Erythroblast (primary cell): ENCODE data around the gene RPL36.
"Not testable (repeated sequence)": the region's sequence is repeated elsewhere in the genome, so short reads cannot be mapped to it uniquely, and the experiment has no call there.

Experiments
- DNase-seq, 2 experiments: peaks; one replicate each; lab custom pipeline; 2025; lab: John Stamatoyannopoulos, UW
- GATA1 ChIP-seq: IDR thresholded peaks from 2 replicates; pipeline ENCODE4 v1.6.1; 2011; ENCODE audit warnings: low read depth, mild to moderate bottlenecking, control low read depth, low read length, moderate library complexity
- POLR2A ChIP-seq: IDR thresholded peaks from 2 replicates; pipeline ENCODE4 v1.6.1; 2011; ENCODE audit warnings: mild to moderate bottlenecking, low read length

The RPL36 gene

GRCh38 chr19:5679289-5680083 is 10.6 kb upstream of the RPL36 start:
- peak in 1 of 2 experiments; percentile 63 for DNase-seq

DNA sequence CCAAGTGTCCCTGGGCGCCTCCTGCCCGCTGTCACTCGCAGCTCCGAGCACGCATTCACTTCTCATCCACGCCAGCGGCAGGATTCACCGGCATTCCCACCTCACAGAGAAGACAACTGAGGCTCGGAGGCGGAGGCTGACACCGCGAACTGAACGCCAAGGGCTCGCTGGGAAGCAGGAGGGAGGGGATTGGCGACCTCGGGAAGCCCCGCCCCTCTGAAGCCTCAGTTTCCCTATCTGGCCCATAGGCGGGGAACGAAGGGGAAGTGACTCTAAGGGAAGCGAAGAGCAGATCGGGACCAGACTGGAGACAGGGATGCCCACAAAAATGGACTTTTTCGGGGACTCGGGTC is 10.0 kb upstream of the RPL36 start:
- no peak for DNase-seq
- TF ChIP-seq GATA1 = no peak
- TF ChIP-seq POLR2A = peak; percentile 69

More at GRCh38 chr19:5679289-5680083, 10.6 kb upstream of the RPL36 start:
- TF ChIP-seq POLR2A = no peak

- peak; percentile 41 for TF ChIP-seq POLR2A
- no peak for TF ChIP-seq GATA1
- DNase-seq = peak; percentile 99
Observed at GRCh38 chr19:5680437-5681368, 9.4 kb upstream of the RPL36 start, which contains the start of the genes HSD11B1L and MICOS13. Gene HSD11B1L, plus strand, starts transcription at chr19:5681027. Its CDS starts 3,806 bp downstream, at chr19:5684833. Gene MICOS13, minus strand, starts transcription at chr19:5680516. Its CDS starts 30 bp downstream, at chr19:5680486.

DNA sequence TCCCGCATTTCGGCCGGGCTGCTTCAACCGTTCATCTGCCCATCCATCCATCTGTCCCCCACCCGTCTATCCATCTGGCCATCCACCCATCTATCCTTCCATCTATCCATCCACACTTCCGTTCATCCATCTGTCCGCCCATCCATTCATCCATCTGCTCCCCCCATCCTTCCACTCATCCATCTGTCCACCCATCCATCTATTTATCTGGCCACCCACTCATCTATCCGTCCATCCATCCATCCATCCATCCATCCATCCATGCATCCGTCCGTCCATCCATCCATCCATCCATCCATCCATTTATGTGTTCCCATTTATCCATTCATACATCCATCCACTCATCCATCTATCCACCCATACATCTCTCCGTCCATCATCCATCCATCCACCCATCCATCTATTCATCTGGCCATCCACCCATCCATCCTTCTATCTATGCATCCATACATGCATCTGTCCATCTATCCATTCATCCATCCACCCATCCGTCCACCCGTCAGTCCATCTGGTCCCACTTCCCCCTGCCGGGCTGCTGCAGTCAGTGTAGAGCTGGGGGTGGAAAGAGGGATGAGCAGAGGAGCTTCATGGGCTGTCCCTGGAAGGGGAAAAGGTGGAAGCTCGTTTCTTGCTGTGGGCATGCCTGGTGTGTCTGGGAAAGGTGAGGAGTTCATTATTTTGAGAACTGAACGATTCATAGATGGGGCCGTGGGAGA is 8.5 kb upstream of the RPL36 start:
- TF ChIP-seq GATA1 (no peak), POLR2A (no peak)
- no peak for DNase-seq

DNA sequence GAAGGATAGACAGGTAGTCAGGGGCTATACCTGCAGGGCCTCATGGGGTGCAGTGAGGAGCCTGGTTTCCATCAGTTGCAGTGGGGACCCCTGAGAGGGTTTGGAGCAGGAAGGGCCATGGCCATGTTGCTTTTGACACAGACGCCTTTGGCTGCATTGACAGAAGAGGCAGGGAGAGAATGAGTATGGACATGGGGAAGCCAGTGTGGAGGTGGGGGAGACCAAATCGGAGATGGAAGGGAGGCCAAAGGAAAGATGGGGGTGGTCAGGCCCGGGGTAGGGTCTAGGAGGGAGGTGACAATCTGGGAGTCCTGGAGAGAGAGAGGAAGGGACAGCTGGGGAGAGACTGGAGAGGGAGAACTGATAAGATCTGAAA is 8.0 kb upstream of the RPL36 start:
- no peak for TF ChIP-seq POLR2A
- TF ChIP-seq GATA1 = no peak
- no peak for DNase-seq

DNA sequence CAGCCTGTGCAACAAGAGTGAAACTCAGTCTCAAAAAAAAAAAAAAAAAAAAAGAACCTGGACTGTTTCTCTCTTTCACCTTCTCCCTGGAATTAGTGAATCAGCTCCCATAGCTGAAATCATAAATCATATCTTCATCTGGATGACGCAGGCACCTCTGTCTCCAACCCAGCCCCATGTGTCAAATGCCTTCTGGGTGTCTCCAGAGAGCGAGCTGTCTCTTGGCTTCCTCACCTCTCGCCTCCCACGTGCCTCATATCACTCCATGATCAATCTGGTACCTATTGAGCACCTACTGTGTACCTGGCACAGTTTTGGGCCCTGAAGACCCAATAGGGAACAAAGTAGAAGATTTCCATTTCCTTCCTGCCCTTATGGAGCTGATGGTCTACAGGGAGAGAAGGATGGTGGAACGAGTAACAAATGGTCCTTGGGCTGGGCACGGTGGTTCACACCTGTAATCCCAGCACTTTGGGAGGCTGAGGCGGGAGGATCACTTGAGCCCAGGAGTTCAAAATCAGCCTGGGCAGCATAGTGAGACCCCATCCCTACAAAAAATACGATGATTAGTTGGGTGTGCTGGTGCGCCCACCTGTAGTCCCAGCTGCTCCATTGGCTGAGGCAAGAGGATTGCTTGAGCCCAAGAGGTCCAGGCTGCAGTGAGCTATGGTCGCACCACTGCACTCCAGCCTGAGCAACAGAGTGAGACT is 6.8 kb upstream of the RPL36 start:
- no peak for DNase-seq
- no peak for TF ChIP-seq GATA1
- no peak for TF ChIP-seq POLR2A

DNA sequence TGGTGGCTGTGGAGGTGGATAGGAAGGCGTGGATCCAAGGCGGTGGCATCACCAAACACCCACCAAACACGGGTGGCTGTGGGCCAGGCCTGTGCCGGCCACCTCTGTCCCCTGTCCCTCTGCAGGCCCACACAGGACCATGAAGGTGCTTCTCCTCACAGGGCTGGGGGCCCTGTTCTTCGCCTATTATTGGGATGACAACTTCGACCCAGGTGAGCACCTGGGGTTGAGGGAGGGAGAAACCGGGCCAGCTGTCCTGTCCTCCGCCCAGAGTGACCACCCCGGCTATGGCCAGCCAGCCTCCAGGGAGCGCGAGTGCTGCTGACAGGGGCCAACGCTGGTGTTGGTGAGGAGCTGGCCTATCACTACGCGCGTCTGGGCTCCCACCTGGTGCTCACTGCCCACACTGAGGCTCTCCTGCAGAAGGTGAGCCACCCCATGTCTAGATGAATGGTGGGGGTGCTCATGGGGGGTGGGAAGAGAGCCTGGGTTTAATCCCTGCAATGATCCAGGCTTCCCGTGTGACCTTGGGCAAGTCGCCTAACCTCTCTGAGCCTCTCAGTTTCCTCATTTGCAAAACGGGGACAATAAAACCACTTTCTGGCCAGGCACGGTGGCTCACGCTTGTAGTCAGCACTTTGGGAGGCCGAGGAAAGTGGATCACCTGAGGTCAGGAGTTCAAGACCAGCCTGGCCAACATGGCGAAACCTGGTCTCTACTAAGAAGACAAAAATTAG is 5.2 kb upstream of the RPL36 start:
- TF ChIP-seq POLR2A = no peak
- no peak for TF ChIP-seq GATA1
- DNase-seq = no peak

- no peak for DNase-seq
- TF ChIP-seq GATA1 (no peak), POLR2A (no peak)
Observed at GRCh38 chr19:5686326-5686646, 3.8 kb upstream of the RPL36 start.

DNA sequence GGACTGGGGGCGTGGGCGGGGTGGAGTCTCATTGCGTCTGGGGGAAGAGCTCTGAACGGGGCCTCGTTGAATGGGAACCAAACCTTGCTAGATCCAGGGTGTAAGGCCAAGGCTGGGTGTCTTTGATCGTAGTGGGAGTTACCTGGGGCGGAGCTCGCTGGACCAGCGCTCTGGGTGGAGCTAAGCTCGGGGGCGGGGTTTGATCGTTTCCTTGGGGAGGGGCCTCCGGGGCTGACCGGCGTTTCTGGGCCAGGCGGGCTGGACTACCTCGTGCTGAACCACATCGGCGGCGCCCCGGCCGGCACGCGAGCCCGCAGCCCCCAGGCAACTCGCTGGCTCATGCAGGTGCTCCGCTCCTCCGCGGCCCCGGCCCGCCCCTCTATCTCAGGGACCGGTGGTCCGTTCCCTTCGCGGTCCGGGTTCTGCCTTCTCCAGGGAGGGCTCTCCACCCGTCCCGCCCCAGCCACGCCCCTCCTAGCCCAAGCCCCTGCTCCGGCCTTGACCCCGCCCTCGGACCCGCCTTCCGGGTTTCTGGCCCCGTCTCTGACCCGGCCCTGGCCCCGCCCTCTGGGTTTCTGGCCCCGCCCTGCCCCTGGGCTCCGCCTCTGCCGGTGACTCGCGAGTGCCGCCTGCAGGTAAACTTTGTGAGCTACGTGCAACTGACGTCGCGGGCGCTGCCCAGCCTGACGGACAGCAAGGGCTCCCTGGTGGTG is 3.3 kb upstream of the RPL36 start:
- TF ChIP-seq POLR2A (peak; percentile 34), GATA1 (no peak)
- DNase-seq = peak; percentile 95 to 98

- TF ChIP-seq GATA1 = no peak
- no peak for TF ChIP-seq POLR2A
- DNase-seq = no peak
Observed at GRCh38 chr19:5687360-5688198, 2.5 kb upstream of the RPL36 start.

DNA sequence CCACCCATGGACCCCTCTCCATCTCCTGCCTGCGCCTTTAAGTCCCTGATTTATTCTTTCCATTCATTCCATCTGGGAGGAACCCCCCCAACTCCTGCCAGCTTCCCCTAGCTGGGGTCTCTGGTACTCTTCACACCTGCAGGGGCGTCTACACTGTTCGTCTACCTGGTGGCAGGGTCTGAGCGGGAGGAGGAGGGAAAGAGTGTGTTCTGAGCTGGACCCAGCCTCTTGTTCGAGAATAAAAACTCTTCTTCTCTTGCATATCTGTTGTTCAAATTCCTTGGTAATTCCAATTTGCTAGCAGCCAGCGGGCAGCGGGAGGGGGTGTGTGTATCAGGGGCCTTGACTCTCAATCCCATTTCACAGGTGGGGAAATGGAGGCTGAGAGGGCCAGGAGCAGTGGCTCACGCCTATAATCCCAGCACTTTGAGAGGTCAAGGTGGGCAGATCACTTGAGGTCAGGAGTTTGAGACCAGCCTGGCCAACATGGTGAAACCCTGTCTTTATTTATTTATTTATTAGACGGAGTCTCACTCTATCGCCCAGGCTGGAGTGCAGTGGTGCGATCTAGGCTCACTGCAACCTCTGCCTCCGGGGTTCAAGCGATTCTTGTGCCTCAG is 1.7 kb upstream of the RPL36 start:
- DNase-seq = not testable (repeated sequence)
